NCI-H1436 treated with DMSO at 0.1 percent for 48 hours (cell line): Measurements from ENCODE around the gene TAP1.
A peak's percentile ranks its signal among the peaks of the same experiment; 100 is the strongest.

Experiments
- DNase-seq: peaks from one replicate; lab custom pipeline; 2025; lab: John Stamatoyannopoulos, UW

The TAP1 gene

GRCh38 chr6:32862725-32863124, 9.2 kb upstream of the TAP1 start:
- no peak for DNase-seq

- no peak for DNase-seq
These were observed 7.2 kb upstream of the TAP1 start for GRCh38 chr6:32860674-32861073.

- no peak for DNase-seq
These were observed 4.7 kb upstream of the TAP1 start for GRCh38 chr6:32858194-32858593.

- no peak for DNase-seq
These were observed 3.8 kb upstream of the TAP1 start for GRCh38 chr6:32857156-32857891.

- no peak for DNase-seq
These were observed 2.1 kb upstream of the TAP1 start for GRCh38 chr6:32855467-32856174.

- no peak for DNase-seq
These were observed 1.1 kb upstream of the TAP1 start for GRCh38 chr6:32854376-32855178.

- DNase-seq = no peak
These were observed 512 bp downstream of the TAP1 start for GRCh38 chr6:32852844-32853540.

GRCh38 chr6:32852018-32852843, 1.3 kb downstream of the TAP1 start:
- DNase-seq = no peak

- no peak for DNase-seq
These were observed 2.5 kb downstream of the TAP1 start for GRCh38 chr6:32851025-32851424.

- no peak for DNase-seq
These were observed 4.4 kb downstream of the TAP1 start for GRCh38 chr6:32849126-32849525.

- no peak for DNase-seq
These were observed 5.7 kb downstream of the TAP1 start for GRCh38 chr6:32847795-32848194.

GRCh38 chr6:32847004-32847403, 6.5 kb downstream of the TAP1 start:
- no peak for DNase-seq

GRCh38 chr6:32845384-32845884, 8.1 kb downstream of the TAP1 start:
- no peak for DNase-seq

GRCh38 chr6:32844839-32845383, 8.6 kb downstream of the TAP1 start:
- DNase-seq = no peak

GRCh38 chr6:32843979-32844838, 9.3 kb downstream of the TAP1 start, which contains the start of gene PSMB8:
Gene PSMB8, minus strand, starts transcription at chr6:32844047. Its CDS starts 51 bp downstream, at chr6:32843996.
- peak; percentile 92 for DNase-seq

- DNase-seq = no peak
These were observed 10.0 kb downstream of the TAP1 start for GRCh38 chr6:32843331-32843978.

- no peak for DNase-seq
These were observed 10.8 kb downstream of the TAP1 start for GRCh38 chr6:32842690-32843089.

- DNase-seq = no peak
These were observed 11.4 kb downstream of the TAP1 start for GRCh38 chr6:32842021-32842650.
